Measurements from ENCODE around the gene PXMP4. TPM values are rescaled to one million over a fixed set of nuclear protein-coding genes. Genes with fewer than 3 reads are reported as not detected.

The PXMP4 gene
- total and polyA plus RNA-seq, 8 donors: 11.6 to 47.5 (median 15.1) TPM

- no peak for TF ChIP-seq CTCF (IDR thresholded peaks at IDR 0.05)
- peaks cover 22 to 28% of the 10 kb centered on the region in 2 donors for H3K4me1 ChIP-seq
- peak overlapping the region; percentile 93 to 94 for H3K27ac ChIP-seq
- H3K4me3 ChIP-seq: peak overlapping the region; percentile 31 to 58
- DNase-seq: peak; percentile 90 to 97 (median 91)
- no peaks in the 10 kb centered on the region for H3K27me3 ChIP-seq
- ATAC-seq: peak; percentile 83
- H3K9me3 ChIP-seq: peaks cover 0 to 16% of the 10 kb centered on the region in 2 donors
- intact Hi-C loops (cut with DNase I): no loop called here
- H3K36me3 ChIP-seq: peaks cover 0 to 2% of the 10 kb centered on the region in 2 donors
Observed at GRCh38 chr20:33732166-33732970, 12.3 kb upstream of the PXMP4 start.

DNA sequence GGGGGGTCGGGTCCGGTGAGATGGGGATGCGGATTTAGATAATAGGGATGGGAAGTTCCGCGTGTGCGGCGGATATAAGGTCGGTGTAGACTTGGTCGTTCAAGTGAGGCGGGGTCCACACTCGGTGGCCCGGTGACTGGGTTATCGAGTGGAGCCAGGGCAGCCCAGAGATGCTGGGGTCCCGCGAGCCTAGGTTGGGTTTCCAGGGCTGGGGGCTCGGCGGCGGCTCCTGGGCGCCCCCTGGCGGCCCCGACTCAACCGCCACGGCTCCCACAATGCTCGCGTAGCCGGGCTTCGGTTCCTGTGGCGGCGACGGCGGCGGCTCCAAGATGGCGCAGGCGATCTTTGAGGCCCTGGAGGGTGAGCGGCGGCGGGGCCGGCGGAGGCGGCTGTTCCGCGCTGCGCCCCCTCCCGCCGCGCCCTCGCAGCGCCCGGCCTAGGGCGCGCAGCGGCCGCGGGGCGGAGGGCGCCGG is 11.6 kb upstream of the PXMP4 start, which contains the start of gene ZNF341:
Gene ZNF341, plus strand, starts transcription at position 304 of the 473 bp plus-strand sequence. Its CDS starts 26 bp downstream, at position 330.
- Histone ChIP-seq H3K36me3 (peaks cover 0 to 2% of the 10 kb centered on the region in 2 donors), H3K9me3 (peaks cover 0 to 9% of the 10 kb centered on the region in 2 donors), H3K27me3 (no peaks in the 10 kb centered on the region), H3K4me3 (peak within 1 kb of the TSS; percentile 43 to 58), H3K4me1 (peaks cover 22 to 28% of the 10 kb centered on the region in 2 donors), H3K27ac (peak within 1 kb of the TSS; percentile 93 to 94)
- DNase-seq (peak in 2 of 4 donors; percentile 91 to 98), ATAC-seq (peak; percentile 78)
- intact Hi-C loops (cut with DNase I): no loop called here
- peak; percentile 87 to 93 for TF ChIP-seq CTCF (IDR thresholded peaks at IDR 0.05)

GRCh38 chr20:33730946-33731692 is 11.0 kb upstream of the PXMP4 start:
- Histone ChIP-seq H3K27me3 (no peaks in the 10 kb centered on the region), H3K9me3 (peaks cover 0 to 3% of the 10 kb centered on the region in 2 donors), H3K36me3 (no peaks in the 10 kb centered on the region), H3K4me1 (peaks cover 22 to 28% of the 10 kb centered on the region in 2 donors), H3K4me3 (peak overlapping the region; percentile 43 to 58), H3K27ac (peak overlapping the region; percentile 93 to 94)
- TF ChIP-seq CTCF (IDR thresholded peaks at IDR 0.05): no peak
- DNase-seq (no peak), ATAC-seq (no peak)
- intact Hi-C loops (cut with DNase I): no loop called here

GRCh38 chr20:33729101-33729500 is 9.0 kb upstream of the PXMP4 start:
- Histone ChIP-seq H3K4me1 (peaks cover 20 to 33% of the 10 kb centered on the region in 2 donors), H3K4me3 (no peak overlapping the region), H3K36me3 (no peaks in the 10 kb centered on the region), H3K27me3 (no peaks in the 10 kb centered on the region), H3K9me3 (no peaks in the 10 kb centered on the region), H3K27ac (no peak overlapping the region)
- ATAC-seq (no peak), DNase-seq (no peak)
- no peak for TF ChIP-seq CTCF (IDR thresholded peaks at IDR 0.05)
- intact Hi-C loops (cut with DNase I): no loop called here

GRCh38 chr20:33728463-33728862 is 8.4 kb upstream of the PXMP4 start:
- no peaks in the 10 kb centered on the region for H3K27me3 ChIP-seq

More at GRCh38 chr20:33728463-33728862, 8.4 kb upstream of the PXMP4 start:
- Histone ChIP-seq H3K9me3 (no peaks in the 10 kb centered on the region), H3K36me3 (no peaks in the 10 kb centered on the region), H3K27ac (no peak overlapping the region), H3K4me3 (no peak overlapping the region), H3K4me1 (peaks cover 13 to 33% of the 10 kb centered on the region in 2 donors)
- ATAC-seq (no peak), DNase-seq (no peak)
- no peak for TF ChIP-seq CTCF (IDR thresholded peaks at IDR 0.05)
- intact Hi-C loops (cut with DNase I): no loop called here

All from left lung (tissue), 10 donors.